ENCODE results near the gene CCDC9.
A peak's percentile ranks its signal among the peaks of the same experiment; 100 is the strongest.
"Not testable (repeated sequence)": the region's sequence is repeated elsewhere in the genome, so short reads cannot be mapped to it uniquely, and the experiment has no call there.

Gene CCDC9

DNA sequence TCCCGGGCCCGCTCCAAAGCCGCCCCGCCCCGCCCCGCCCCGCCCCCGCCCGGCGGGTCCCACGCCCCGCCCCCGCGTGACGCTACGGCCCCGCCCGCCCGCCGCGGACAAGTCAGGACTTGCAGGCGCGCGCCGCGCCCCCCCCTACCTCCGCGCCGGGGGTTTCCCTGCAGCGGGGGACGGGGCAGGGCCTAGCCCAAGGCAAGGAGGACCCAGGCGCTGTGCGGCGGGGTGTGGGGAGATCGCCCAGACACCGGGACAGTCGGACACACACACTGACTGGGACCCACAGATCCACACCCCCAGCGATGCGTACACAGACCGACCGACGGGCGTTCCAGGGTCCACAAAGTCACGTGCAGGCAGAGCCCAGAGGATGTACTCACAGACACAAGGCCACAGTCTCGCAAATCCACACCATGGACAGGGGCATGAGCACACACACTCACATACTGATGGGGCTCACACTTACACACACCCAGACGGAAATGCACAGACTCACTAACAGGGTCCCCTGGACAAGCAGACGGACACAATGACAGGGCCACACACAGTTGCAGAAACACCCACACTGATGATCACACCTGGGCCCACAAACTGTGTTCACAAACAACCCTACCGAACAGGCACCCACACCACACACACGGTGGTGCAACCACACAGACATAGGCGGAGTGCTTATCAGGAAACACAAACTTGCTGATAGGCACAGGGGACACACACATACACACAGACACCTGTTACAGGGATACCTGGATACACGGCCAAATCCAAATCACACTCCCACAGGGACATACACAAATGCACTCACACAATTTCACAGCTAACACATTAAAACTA, 24.9 kb upstream of the CCDC9 start:
- no peak for DNase-seq (ENCODE audit: low read depth, low spot score)
- H3K4me3 ChIP-seq (ENCODE audit: low read length), result peak overlapping the region; percentile 50

DNA sequence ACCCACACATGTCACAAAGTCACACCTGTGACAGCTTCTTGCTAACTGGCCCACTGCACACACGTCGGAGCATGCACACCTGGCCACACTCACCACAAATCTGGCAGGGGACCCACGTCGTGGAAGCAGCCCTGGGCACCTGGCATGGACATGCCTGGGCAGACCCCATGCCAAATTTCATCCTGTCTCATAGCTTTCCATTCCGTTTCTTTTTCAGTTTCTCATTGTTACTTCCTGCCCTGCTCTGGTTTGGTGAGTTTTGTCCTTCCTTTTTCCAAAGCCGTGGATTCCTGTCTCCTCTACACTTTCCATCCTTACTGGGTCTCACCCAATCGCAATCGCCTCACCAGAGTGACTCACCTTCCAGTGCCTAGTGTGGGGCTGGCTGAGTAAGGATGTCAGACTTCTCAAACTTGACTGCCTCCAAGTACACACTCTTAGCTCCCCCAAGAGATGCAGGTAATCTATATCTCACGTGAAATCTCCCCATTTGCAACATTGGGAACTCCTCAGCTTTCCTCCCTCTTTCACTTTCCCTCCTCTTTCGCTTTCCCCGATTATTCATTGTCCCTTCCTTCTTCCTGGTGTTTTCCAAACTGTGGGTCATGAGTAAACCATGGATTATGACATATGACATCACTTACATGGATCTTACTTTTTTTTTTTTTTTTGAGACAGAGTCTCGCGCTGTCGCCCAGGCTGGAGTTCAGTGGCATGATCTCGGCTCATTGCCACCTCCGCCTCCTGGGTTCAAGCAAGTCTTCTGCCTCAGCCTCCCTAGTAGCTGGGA, 23.7 kb upstream of the CCDC9 start:
- DNase-seq (ENCODE audit: low read depth, low spot score), result no peak
- H3K4me3 ChIP-seq (ENCODE audit: low read length), result no peak overlapping the region

DNA sequence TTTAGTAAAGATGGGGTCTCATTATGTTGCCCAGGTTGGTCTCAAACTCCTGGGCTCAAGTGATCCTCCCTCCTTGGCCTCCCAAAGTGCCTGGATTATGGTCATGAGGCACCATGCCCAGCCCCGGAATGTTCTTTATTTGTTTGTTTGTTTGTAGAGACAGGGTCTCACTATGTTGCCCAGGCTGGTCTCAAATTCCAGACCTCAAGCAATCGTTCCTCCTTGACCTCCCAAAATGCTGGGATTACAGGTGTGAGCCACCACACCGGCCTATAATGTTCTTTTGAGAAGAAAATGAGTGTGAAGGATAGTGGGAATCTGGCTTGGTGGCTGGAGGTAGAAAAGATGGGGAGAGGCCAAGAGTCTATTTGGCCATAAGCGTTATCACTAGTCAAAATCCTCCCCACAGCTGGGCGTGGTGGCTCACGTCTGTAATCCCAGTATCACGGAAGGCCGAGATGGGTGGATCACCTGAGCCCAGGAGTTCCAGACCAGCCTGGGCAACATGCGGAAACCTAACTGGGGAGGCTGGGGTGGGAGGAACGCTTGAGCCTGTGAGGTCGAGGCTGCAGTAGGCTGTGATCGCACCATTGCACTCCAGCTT, 20.2 kb upstream of the CCDC9 start:
- H3K4me3 ChIP-seq (ENCODE audit: low read length), result no peak overlapping the region
- DNase-seq (ENCODE audit: low read depth, low spot score), result no peak

DNA sequence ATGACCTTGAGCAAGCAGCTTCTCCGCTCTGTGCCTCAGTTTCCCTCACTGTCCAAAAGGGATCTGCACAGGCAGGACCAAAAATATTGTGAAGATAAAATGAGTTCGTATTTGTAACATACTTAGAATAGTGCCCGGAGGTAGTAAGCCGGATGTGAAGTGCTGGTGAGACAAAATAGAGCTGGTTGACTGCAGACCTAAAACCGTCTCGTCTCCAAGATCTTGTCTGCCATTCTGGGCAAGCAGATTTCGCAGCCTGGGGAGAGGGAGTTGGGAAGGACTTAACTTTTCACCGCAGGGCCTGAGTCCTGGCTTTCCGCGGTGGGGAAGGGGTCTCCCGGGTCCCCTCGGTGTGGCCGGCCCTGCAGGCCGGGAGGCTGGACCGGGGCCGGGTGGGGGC, 17.2 kb upstream of the CCDC9 start:
- no peak for DNase-seq (ENCODE audit: low read depth, low spot score)
- no peak overlapping the region for H3K4me3 ChIP-seq (ENCODE audit: low read length)

DNA sequence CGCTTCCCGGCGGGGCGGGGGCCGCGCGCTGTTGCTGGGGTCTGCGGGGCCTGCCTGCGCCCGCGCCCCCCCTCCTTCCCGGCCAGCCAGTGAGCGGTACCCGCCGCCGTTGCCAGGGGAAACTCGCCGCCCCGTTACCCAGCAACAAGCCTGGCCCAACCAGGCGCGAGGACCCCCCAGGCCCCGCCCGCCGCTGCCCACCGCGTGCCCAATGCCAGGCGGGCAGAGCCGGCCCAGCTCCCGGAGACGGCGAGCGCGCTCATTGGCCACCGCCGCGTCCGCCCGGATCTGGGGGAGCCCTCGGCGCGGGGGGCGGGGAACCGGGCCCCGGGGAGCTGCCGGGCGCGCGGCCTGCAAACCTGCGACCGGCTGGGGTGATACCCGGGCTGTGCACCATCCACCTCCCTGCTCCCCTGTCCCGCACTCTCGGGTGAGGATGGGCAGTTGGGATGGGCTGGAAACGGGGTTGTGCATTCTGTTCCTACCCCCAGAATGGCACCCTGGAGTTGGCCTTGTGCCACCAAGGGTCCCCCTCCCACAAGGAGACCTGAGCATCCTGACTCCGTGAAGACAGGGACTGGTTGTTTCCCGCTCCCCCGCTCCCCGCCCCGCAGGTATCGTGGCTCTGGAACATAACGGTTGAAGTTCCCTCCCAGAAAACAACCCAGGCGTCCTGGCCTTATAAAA, 16.6 kb upstream of the CCDC9 start:
- no peak overlapping the region for H3K4me3 ChIP-seq (ENCODE audit: low read length)
- DNase-seq (ENCODE audit: low read depth, low spot score), result no peak

DNA sequence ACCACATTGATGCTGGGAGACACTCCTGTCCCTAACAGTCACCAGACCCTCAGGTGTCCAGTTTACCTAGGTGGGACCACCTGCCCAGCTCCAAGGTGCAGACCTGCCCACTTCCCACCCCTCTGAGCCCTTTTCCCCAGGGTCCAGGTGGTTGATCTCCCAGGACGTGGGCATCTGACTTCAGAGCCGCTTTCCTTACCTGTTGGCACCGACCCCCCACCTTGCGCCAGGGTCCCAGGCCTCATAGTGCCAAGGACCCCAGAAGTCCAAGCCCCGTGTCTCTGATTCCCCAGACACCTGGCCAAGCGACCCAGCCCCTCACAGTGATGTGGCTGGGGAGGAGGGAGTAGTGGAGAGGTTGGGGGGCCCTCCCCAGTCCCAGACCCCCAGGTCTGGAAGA, 15.8 kb upstream of the CCDC9 start:
- DNase-seq (ENCODE audit: low read depth, low spot score), result no peak
- no peak overlapping the region for H3K4me3 ChIP-seq (ENCODE audit: low read length)

DNA sequence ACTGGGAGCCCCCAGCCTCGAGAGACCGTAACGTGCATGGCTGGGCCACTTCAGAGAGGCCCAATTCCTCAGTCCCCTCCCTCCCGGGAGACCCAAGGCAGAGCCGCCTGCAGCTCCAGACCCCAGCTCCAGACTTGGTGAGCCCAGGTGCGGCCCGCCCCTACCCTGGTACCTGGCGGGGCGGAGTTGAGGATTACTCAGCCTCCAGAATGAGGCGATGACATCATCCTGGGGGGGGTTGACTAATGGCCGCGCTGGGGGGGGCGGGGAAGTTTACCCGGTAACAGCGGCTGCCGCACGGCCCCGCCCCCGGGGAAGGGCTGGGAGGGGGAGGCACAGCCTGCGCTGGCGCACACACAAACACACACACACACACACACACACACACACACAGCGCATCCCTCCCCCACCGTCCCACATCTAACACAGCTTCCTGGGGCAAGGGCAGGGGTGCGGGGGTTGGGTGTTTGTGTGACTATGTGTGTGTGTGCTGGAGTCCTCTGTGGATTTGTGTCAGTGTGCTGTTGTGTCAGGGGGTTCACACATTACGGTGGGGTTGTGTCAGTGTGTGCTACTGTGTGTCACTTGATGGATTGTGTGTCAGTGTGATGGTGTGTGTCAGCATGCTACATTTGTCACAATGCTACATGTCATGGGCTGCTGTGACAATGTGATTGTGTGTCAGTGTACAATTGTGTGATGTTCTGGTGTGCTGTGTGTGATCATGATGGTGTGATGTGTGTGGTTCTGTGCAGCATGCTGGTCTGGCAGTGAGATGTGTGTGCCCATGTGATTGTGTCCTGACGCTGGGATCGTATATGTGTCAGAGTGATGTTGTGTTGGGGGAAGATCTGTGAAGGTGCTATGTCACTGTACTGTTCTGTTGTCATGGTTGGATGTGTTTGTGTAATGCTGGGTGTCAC, 15.1 kb upstream of the CCDC9 start:
- H3K4me3 ChIP-seq (ENCODE audit: low read length), result no peak overlapping the region
- no peak for DNase-seq (ENCODE audit: low read depth, low spot score)

DNA sequence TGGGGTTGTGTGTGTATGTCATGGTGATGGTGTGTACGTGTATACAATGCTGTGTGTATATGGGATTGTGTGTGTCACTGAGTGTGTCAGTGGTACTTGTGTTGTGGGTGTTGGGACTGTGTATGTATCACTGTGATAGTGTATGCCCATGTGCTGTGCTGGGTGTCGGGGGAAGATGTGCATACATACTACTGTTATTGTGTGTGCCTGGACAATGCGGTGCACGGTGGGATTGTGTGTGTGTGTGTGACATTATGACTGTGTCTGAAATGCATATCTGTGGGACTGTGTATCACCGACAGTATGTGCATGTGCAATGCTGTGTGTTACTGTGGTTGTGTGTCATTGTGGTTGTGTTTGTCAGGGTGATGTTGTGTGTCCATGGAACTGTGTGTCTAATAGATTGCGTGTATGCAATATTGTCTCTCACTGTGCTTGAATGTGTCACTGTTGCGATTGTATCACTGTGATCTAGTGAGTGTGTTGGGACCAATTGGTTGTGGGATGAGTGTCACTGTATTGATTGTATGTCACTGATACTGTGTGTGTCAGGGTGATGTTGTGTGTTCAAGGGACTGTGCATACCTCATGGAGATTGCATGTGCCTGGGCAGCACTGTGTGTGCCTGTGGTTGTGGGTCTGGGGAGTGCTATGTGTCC, 14.3 kb upstream of the CCDC9 start:
- DNase-seq (ENCODE audit: low read depth, low spot score), result no peak
- no peak overlapping the region for H3K4me3 ChIP-seq (ENCODE audit: low read length)

DNA sequence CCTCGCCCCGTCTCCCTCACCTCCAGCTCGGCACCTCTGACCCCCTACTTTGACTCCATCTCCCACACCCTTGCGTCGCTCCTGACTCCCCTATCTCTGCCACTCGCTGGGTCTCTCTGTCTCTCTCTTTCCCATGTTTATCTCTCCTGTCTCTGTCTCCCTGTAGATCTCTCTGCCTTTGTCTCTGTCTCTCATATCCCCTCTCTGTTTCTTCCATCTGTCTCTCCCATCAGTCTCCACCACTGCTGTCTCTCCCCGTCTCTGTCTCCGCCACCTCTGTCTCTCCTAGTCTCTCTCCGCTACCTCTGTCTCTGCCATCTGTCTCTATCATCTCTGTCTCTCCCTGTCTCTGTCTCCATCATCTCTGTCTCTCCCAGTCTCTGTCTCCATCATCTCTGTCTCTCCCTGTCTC, 13.0 kb upstream of the CCDC9 start:
- H3K4me3 ChIP-seq (ENCODE audit: low read length), result peak overlapping the region; percentile 24
- no peak for DNase-seq (ENCODE audit: low read depth, low spot score)

DNA sequence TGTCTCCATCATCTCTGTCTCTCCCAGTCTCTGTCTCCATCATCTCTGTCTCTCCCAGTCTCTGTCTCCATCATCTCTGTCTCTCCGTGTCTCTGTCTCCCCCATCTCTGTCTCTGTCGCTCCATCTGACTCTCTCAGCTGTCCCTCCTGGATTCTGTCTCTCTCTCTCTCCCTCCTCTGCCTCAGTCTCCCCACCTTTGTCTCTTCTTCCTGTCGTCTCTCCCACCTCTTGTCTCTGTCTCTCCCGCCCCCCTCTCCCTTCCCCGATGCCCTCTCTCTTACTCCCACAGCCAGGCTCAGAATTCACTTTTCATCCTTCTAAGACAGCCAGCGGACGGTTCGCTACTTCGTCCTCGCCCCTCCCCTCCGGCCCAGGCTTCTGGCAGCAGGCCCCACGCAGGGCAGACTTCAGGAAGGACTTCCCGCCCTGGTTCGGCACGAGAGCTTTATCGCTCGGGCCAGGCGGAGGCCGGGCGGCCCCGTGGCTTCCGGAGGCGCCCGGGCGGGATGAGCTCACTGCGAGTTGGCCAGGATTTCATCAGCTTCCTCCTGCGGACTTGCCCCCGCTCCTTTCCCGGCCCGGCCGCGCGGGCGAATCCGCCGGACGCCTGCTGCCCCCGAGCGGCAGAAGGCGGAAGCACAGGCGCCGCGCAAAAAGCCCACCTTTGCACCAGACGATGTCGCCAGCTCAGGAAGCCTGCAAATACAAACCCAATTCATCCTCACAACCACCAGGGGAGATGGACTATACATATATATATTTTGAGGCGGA, 12.4 kb upstream of the CCDC9 start:
- DNase-seq (ENCODE audit: low read depth, low spot score), result peak; percentile 90
- H3K4me3 ChIP-seq (ENCODE audit: low read length), result peak overlapping the region; percentile 39

DNA sequence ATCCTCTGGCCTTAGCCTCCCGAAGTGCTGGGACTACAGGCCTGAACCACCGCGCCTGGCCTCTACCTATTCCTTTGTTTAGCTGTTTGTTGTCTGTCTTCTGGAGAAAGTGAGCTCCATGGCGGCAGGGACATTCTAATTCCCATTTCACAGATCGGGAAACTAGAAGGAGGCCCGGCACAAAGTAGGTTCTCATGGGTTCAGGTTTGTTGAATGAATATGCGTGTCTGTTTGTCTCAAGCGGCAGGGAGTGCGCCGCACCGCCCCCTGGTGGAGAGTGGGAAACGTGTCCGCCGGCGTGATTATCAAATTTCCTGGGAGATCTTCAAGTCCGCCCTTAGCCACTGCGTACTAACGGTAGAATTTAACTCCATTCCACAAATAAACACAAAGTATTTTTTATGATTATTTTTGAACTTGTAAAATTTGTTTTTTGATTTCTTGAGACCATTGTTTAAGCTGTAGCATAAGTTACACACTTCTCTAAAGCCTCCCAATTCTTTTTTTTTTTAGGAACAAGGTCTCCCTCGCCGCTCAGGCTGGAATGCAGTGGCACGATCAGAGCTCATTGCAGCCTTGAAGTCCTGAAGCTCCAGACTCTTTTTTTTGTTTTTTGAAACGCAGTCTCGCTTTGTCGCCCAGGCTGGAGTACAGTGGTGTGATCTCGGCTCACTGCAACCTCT, 8.9 kb upstream of the CCDC9 start:
- DNase-seq (ENCODE audit: low read depth, low spot score), result no peak
- no peak overlapping the region for H3K4me3 ChIP-seq (ENCODE audit: low read length)

DNA sequence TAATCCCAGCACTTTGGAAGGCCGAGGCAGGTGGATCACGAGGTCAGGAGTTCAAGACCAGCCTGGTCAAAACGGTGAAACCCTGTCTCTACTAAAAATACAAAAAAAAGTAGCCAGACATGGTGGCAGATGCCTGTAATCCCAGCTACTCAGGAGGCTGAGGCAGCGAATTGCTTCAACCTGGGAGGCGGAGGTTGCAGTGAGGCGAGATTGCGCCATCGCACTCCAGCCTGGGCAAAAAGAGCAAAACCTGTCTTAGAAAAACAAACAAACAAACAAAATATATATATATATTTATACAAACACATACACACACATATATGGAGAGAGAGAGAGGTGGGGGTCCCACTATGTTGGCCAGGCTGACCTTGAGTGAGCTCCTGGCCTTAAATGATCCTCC, 3.3 kb upstream of the CCDC9 start:
- not testable (repeated sequence) for H3K4me3 ChIP-seq (ENCODE audit: low read length); DNase-seq (ENCODE audit: low read depth, low spot score)

DNA sequence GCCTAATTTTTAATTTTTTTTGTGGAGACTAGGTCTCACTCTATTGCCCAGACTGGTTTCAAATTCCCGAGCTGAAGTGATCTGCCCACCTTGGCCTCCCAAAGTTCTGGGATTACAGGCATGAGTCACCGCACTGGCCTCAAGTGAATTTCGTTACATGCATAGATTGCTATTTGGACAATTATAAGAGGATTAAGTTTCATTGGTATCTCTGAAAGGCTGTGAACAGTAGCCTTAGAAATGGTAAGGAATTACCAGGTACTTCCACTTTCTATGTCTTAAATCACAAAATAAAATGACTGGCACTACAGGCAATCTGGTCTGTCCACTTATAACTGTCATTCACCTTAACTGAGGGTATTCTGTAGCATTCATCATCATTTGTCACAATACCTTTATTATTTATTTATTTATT, 2.9 kb upstream of the CCDC9 start:
- no peak overlapping the region for H3K4me3 ChIP-seq (ENCODE audit: low read length)
- no peak for DNase-seq (ENCODE audit: low read depth, low spot score)

DNA sequence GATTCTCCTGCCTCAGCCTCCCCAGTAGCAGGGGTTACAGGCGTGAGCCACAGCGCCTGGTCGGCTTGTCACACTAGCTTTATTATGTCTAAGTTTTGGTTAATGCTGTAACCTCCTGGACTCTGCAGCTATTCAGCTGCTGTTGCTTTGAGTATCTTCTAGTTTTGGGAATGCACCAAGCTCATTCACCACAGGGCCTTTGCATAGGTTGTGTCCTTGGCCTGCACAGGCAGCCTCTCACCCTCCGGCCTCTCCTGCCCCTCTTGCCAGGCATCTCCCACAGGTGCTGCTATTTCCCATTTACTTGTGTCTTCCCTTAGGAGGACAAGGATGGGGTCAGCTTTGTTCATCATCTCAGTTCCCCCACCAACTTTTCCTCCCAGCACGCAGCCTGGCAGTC, 2.4 kb upstream of the CCDC9 start:
- no peak overlapping the region for H3K4me3 ChIP-seq (ENCODE audit: low read length)
- DNase-seq (ENCODE audit: low read depth, low spot score), result no peak

DNA sequence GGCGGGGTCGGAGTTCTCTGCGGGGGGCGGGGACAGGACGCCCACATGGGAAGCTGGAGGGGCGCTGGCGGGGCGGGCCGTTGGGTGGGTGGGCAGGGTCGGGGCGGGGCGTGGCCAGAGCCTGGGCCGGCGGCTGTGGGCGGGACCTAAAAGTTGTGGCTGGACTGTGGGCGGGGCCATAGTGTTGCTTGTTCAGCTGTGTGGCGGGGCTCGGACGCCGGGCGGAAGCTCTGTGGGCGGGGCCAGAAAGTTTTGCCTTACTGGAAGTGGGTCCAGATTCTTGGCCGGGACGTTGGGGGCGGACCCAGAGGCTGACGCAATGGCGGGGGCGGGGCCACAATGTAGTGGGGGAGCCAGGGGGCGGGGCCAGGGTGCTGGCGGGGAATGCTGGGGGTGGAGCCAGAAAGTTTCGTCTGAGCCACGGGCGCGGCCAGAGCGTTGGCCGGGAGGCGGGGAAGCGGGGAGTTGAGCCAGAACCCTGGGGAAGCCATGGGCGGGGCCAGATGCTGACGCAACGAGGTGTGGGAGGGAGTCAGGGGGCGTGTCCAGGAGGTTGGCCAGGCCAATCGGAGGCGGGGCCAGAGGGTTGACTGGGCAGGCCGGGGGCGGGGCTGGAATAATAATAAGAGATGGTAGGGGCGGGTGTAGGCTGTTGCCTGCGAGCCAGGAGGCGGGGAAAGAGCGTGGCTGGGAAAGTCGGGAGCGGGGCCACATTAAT, 527 bp downstream of the CCDC9 start:
- DNase-seq (ENCODE audit: low read depth, low spot score), result peak; percentile 95
- peak overlapping the region; percentile 57 for H3K4me3 ChIP-seq (ENCODE audit: low read length)

Data from Jurkat, Clone E6-1 (cell line).